CD4-positive, alpha-beta T cell treated with Interleukin-12 subunit alpha and Interleukin-12 subunit beta, for 1 hour (primary cell): ENCODE results near the gene SLU7.

Experiments used
- DNase-seq: peaks from one replicate; pipeline ENCODE4 v3.0.0-alpha.2; 2020

SLU7 gene

DNA sequence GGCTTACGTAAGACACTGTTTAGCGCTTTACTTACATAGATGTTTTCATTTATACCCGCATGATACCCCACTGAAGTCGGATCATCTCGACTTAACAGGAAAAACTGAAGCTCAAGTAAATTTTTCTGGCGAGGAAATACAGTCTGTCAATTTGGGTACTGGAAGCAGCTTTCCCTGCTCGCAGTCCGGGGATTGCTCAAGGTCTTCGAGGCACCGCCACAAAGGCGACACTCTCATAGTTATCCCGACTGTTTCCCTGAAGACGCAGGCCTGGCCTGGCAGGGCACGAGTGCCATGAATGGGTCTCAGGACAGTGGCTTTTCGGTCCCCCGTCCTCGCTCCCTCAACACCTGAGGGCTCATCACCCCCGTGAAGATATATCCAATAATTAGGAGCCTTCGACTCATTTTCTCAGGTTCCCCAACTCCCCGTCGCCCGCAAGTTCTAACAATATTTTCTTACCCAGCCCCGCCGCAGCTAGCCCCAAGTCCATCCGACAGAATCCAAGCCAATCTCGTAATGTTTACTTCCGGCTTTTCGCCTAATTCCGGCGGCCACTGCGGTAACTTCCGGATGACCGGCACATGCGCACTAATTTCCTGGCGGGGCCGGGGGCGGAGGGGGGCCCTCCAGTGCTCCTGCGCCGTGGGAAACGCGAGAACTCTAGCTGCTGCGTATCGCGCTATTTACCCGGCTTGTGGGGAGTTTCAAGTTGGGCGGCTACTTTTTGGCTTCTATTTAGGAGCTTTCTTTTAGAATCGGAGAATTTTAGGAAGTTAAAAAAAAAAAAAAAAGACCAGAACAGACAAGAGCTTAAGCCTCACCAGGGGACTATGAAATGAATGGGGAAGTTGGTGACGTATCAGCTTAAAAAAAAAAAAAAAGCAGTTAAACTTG lies at the start of gene SLU7:
SLU7 (minus strand) TSS at position 521 of the 897 bp plus-strand sequence. CDS start 3,787 bp downstream, outside the sequence.
- peak; percentile 94 for DNase-seq

DNA sequence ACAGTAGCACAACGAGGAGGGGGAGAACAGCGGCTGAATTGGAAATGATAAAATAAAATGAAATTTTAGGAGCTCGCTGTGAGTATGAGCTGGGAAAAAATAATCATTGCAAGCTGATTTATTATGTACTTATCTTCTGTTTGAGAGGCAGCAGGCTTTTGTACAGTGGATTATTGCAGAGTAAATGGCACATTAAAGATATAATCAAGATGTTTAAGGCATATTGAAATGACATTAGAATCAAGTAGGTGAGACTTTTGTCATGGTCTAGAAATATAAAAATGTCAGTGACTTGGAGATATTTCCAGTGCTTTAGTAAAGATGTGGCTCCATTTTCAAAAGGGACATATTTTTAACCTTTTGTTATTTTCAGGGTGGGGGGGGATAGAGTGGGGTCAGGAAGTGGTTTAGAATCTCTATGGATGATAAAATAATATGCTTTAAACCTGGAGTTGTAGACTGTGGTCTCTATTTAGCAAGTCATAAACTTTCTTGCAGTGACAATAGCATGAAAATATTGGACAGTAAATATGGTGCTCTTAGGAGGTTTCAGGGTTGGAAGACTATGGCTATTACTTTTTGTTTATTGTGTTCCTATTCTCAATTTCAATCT lies 49.6 kb upstream of the SLU7 start:
- no peak for DNase-seq

DNA sequence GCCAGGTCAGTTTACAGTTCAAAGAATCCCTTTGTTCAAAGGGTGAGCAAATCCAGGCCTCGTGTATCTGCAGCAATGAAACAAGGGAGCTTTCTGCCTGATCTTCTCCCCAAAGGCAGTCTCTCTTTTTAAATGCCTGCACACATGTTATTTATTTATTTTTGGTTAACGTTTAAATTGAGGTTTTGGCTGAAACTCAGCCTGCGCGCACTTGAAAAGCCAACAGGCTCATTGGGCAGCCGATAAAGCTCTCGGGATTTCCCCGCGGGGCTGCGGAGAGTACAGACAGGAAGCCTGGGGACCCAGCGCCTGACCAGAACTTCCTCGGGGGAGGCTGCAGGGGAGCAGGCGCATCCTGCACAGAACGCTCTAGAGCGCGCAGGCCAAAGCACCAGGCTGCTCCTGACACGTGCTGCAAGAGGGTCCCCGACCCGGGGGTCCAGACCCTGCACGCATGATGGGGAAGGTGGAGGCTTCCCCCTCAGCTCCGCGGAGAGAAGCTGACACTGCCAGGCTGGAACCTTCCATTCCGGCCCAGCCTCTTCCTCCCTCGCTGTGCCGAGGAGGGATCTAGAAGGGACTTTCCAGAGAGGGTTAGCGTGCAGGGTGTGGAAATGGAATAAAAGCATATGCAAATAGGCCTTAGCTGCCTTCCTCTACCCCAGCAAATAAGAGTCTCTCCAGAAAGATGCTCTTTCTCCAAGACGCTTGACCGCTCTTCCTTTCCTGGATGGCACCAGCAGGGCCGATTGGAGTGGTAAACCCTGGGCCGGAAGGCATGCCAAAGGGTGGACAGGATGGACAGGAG lies 48.9 kb upstream of the SLU7 start:
- DNase-seq = peak; percentile 86

DNA sequence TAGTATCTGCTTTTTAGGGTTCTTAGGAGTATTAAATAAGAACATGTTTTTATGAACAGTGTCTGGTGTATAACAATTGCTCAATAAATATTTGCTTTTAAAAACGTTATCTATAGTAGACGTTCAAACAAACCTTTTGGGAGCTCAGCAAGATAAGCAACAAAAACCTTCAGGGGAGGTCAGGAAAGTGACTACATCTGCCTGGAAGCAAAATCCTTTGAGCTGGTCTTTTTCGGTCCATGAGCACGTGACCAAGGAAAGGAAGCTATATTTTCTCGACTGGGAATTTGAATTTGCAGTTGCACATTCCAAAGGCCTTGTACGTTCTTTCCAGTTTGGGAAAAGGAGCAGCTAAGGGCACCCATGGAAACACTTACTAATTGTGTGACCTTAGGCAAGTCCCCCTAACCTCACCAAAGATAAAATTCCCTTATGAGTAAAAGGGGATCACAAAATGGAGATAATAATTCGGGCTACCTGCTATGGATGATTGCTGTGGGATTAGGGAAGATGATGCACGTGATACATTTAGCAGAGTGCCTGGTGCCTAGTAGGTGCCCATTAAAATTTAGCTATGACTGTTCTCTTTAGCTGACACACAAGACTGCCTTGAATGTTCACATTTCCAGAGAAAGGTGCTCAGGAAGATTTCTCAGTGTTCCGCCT lies 48.1 kb upstream of the SLU7 start:
- no peak for DNase-seq

DNA sequence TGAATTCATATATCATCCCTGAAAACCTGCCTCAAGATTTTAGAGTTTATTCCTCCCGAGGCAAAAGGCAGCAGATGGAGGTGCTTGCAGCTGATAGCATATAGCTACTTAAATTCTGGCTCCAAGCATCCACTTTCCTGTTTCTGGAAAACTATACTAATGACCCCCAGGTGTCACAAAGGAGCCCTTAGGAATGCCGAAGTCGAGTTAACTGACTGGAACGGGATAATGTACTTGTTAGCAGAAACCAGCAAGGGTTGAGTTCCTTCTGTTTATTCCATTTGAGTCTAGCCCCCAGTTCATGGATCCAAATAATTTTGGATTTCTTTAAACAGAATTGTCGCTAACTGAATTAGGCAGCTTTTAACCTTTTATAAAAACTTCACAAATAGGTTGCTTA lies 47.2 kb upstream of the SLU7 start:
- no peak for DNase-seq

DNA sequence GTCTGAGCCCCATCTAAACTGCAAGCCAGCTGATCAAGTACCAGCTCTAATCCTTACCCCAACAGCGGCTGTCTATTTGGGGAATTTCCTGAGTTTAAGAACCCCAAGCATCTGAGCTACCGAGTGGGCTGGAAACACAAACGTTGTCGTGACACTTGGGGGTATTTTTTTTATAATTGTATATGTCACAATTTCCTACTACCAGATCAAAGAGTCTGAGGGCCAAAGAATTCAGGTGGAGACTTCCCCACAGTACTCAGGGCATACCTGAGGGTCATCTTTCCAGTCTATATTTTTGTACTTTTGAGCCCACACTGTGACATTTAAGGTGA lies 45.6 kb upstream of the SLU7 start:
- DNase-seq = no peak

DNA sequence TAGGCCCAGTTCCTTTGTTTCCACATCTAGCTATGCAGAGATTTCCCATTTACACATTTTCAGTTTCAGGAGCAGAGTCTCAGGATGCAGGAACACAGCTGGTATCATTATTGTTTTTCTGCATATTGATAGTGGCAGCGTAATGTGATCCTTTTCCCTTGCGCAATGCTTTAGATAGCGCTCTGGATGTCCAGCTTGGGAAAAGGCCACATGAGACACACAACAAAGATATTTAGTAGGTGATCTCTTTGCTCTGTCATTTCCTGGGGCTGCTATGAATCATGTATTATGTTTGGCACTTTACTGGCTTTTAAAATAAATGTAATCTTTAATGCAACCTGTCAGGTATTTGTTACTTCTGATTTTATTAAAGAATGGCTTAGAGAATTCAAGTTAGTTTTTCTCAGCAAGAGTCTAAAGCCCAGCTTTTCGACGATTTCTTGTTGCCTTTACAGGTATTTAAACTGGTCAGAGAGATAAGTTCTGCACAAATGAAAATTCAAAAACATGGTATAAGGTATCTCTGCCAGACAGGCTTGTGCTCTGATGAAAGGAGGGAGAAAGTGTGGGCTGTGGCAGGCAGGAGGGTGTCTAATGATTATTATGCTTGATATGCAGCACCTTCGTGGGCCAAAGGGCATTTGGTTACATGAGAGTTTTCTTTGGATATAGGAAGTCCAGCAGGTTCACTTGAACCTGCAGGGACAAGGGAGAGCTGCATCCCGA lies 45.0 kb upstream of the SLU7 start:
- DNase-seq = no peak

DNA sequence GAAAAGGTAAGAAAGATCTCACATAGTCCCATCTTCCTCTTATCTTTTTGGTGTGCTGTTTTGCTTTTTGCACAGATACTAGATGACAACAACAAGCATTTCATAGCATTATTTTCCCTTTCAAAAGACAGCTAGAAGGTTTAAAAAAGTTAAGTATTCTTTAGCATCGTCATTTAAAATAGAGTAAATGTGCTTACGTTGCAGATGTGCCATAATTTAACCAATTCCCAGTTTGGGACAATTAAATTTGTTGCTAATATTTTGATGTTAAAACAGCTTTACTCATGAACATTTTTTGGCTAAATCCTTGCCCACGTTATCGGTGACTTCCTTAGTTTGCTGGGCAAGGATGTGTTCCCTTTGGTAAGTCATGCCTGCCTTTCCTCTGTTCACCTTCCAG lies 44.3 kb upstream of the SLU7 start:
- no peak for DNase-seq

DNA sequence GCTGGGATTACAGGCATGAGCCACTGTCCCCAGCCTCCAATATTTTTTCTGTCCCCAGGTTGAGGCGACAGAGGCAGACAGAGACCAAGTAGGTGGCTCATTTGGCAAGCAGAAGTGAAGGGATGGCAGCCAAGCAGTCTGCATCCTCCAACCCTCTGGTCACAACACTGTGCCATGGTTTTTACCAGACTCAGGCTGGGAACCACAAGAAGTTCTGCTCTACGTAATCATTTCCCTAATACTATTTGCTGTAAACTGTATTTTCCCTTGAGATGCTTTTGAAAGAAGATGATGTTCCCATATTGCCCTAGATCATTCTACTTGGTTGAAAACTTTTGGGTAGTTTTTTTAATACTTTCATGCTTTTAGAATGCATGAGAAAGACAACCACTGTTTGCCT lies 43.3 kb upstream of the SLU7 start:
- DNase-seq = no peak

DNA sequence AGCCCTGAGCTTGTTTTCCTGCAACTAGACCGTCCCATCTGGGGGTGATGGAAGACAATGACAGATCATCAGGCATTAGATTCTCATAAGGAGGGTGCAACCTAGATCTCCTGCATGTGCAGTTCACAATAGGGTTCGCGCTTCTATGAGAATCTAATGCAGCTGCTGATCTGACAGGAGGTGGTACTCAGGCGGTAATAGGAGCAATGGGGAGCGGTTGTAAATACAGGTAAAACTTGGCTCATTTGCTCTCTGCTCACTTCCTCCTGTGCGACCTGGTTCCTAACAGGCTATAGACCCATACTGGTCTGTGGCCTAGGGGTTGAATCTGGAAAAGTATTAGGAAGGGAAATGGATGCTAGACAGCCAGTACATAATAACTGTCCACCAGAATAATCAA lies 42.5 kb upstream of the SLU7 start:
- no peak for DNase-seq

DNA sequence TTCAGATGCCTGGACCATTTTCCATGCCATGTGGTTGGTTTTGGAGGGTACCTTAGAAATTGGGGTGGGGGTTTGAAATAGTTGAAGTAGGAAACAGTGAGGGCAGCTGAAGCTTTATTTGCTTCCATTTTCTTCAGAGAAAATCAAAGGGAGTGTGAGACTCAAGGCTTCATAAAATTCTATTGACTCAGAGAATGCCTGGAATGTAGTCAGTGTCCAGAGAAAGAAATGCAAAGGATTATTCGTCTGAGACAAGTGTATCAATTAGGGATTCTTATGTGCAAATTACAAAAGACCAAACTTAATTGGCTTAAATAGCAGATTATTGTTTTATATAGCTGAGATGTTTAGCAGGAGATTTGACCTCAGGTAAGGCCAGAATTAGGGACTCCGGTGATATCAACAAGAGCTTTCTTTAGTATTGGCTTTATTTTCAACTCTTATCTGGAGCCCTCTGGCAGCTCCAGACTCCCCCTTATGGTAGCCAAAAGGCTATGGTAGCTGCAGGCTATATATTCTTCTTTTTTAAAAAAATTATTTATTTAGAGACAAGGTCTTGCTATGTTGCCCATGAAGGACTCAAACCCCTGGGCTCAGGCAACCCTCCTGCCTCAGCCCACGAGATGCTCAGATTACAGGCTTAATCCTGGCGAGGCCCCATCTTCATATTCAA lies 41.6 kb upstream of the SLU7 start:
- no peak for DNase-seq

DNA sequence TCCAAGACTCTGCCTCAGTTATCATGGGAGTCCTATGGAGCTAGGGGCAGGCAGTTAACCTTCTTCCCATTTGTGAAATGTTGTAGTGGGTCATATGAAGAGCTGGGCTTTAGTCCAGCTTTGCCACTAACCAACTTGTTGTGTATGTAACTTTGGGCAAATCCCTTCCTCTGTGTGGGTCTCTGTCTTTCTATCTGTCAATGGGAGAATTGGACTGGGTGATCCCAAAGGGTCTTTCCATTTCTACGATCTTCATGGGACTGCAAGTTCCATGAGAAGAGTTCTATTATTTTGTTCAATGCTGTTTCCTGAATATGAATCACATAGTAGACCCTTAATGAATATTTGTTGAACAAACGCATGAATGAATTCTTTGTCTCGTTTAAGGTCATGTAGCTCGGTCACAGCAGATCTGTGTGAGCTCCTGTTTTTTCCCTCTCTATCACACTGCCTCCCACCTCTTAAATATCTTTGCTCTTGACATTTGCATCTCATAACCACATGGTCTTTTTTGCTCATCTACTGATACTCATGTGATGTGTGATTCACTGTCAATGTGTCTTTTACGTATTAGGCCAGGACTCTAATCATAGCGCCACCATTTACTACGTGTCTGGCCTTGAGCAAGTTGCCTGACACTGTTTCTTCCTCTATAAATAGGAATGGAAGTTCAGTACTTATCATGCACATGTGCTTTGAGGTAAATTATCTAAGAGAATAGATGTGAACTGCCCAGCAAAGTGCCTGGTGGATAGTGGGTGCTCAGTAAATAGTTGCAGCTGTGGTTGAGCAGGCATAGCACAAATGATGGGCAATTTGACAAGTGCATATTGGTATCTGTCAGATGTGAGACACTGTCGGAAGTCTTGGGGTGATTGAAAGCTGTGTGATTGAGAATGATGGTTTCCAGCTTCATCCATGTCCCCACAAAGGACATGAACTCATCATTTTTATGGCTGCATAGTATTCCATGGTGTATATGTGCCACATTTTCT lies 40.2 kb upstream of the SLU7 start:
- DNase-seq = no peak

DNA sequence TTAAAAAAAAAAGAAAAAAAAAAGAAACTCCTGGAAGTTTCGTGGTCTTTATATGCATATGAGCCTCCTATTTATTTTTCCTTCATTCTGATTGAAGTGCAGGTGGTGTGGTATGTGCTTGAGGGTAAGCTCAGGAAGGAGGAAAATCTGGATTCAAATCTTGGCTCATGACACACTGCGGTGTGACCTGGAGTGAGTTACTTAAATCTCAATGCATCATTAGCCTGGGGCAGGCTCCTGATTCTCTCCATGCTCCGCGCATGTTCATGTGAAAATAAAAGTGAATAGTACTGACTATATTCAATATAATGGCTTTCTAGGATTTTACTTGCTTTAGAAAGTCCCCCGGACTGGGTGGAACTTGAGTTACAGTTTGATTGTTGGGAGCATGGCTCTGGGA lies 38.4 kb upstream of the SLU7 start:
- DNase-seq = no peak

DNA sequence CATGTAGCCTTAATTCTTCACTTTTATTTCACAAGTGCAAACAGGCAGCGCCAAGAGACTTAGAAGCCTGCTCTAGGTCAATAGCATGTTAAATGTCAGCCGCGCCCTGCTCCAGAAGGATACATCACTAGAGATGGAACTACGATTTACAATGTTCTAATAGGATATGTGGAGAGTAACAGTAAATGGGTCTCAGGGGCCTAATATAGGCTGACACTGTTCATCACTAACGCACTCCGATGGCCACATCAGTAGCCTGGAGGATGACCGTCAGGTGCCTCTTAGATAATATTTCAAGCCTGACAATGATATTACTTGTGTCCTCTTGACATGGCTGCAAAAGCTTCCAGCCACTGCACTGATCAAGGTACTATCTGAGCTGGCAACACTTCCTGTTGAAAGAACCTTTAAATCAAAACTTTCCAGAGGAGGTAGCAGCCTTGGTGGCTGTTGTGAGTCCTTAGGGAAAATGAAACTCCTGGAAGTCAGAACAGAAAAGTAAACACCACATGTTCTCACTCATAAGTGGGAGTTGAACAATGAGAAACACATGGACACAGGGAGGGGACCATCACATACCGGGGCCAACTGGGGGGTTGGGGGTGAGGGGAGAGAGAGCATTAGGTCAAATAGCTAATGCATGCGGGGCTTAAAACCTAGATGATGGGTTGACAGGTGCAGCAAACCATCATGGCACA lies 37.7 kb upstream of the SLU7 start:
- DNase-seq = no peak

DNA sequence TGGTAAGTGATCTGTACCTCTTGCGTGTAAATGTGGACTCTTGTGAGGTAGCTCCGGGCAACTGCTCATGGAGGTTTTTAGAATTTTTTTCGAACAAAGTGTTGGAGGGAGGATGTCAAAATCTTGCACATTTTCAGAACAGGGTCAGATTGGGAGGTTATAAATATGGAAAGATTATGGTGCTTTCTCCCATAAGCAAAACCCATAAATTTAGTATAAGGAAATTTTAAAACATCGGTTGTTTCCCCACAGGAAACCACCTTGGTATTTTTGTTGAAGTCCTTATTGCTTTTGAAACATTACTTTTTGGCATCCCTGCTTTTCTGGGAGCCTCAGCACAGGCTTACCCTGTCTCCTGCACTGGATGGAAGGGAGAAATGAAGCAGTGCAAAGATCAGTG lies 36.7 kb upstream of the SLU7 start:
- DNase-seq = no peak

DNA sequence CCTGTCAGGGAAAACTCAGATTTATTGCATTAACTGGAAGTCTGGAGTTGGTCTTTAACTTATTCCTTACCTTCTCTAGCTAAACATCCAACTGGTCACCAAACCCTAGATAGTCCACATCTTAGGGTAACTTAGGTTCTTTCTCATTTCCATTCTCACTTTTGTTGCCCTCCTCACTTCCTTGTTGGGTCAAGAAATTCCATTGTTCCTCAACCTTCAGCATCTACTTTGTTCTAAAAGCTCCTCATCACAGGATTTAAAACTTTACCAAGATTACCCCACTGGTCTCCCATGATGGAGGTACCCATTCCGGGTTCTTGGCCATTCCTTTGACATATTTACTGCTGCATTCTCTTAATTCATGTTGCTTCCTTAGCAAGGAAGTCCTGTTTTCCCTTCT lies 34.9 kb upstream of the SLU7 start:
- DNase-seq = no peak

DNA sequence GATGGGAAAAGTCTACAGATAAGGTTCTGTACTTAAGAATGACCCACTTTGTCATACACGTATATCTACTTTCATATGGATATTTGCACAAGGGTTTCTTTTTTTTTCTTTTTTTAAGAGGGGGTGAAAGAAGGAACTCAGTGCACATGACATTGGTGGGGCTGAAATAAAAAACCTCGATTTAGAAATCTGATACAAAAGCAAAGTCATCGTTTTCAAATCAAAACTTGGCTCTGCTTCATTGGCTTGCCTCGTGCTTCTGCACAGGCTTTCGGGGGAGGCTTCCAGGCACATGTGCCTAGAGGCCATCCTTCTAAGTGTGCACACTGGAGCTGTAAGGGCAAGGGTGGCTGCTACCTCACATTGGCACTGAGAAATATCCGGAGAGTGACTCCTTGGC lies 33.9 kb upstream of the SLU7 start:
- DNase-seq = no peak

DNA sequence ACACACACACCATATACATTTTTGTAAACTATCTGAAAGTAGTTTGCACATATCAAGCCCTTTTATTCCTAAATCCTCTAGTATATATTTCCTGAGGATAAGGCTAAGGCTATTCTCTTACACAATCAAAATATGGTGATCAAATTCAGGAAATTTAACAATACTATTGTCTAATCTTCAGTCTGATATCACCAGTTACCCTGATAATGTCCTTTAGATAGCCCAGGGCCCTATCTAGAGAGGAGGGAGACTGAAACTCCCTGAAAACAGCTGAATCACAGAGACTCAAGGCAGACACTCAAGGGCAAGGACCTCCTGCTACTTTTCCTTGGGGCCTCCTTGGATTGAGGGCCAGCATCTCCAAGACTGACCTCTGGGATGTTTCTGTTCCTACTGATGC lies 33.2 kb upstream of the SLU7 start:
- no peak for DNase-seq

DNA sequence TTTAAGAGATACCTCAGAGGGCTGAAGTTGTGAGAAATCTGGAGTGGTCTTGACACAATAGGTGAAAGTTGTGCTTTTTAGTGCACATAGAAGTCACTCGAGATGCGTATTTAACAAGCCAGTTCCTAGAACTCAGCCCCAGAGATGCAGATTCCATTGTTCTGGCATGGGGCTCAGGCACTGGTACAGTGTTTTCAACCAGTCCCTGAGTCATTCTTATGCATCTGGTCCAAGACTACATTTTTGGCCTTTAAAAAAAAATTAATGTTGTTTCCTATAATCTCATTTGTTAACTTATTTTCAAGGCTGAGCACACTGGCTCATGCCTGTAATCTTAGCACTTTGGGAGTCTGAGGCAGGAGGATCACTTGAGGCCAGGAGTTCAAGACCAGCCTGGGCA lies 32.4 kb upstream of the SLU7 start:
- no peak for DNase-seq
